HepG2 (cell line): ENCODE data around the gene WIPF3. TPM values are rescaled to one million over a fixed set of nuclear protein-coding genes. Genes with fewer than 3 reads are reported as not detected.

Experiments used
- ATAC-seq: fragments of 200-7000 bp; cut with Tn5 transposase; 3 replicates; pipeline ENCODE4 v1.9.1; 2020; ENCODE audit warnings: mild to moderate bottlenecking, moderate library complexity
- BruUV-seq: library from RNA; stranded (reverse); fragments of 400-500 nt; replicated peaks from 2 replicates; lab custom pipeline; 2021; lab: Mats Ljungman, UMichigan
- CTCF ChIA-PET: fragments of 300-600 bp; formaldehyde crosslinking; extraction: SDS; loops from one replicate; lab custom pipeline; 2021; ENCODE audit warnings: low total read pairs, inconsistent platforms, low intra/inter-chr PET ratio; lab: Yijun Ruan, JAX
- POLR2A ChIA-PET: fragments of 350-600 bp; sonication (Branson Sonifier 250); formaldehyde crosslinking; loops from one replicate; lab custom pipeline; 2020; ENCODE audit warnings: antibody characterized with exemption, inconsistent platforms; lab: Yijun Ruan, JAX
- DNase-seq: peaks from one replicate; pipeline ENCODE4 v3.0.0-alpha.2; 2015; ENCODE audit warnings: low spot score
- FAIRE-seq: peaks from 3 replicates; lab custom pipeline; 2011; peaks lifted over from hg19 to GRCh38; lab: Jason Lieb, UNC
- H2AFZ ChIP-seq: one replicate; pipeline ENCODE4 v1.6.1; 2011; ENCODE audit warnings: low read length, inconsistent platforms
- H3K27ac ChIP-seq: fragments of 300-600 bp; 3 replicates; pipeline ENCODE4 v1.8.0; 2011; ENCODE audit warnings: mixed run types, mild to moderate bottlenecking, mixed read lengths, low read length, inconsistent platforms; ENCODE audit not compliant: insufficient read depth; ENCODE audit errors: extremely low read length
- H3K27me3 ChIP-seq, 2 experiments: fragments of 200-600 bp in 1 of 2; 2 replicates in 1 of 2; 3 replicates in 1 of 2; pipeline versions ENCODE4 v1.6.0 to v1.8.0; 2011; ENCODE audit warnings: low read length in 2 of 2, mild to moderate bottlenecking in 2 of 2, moderate library complexity in 2 of 2, inconsistent platforms in 1 of 2; ENCODE audit not compliant: insufficient read depth in 2 of 2, control insufficient read depth in 1 of 2
- H3K36me3 ChIP-seq, 2 experiments: fragments of 200-600 bp in 1 of 2; replicated peaks in 1 of 2; 2 replicates in 1 of 2; 3 replicates in 1 of 2; pipeline versions ENCODE4 v1.5.1 to v1.8.0; 2011; ENCODE audit warnings: low read length in 2 of 2, inconsistent platforms in 1 of 2; ENCODE audit not compliant: insufficient read depth in 2 of 2, control insufficient read depth in 1 of 2
- H3K4me1 ChIP-seq: 2 replicates; pipeline ENCODE4 v1.5.1; 2012; ENCODE audit warnings: low read length, inconsistent platforms; ENCODE audit not compliant: insufficient read depth
- H3K4me2 ChIP-seq: 2 replicates; pipeline ENCODE4 v1.6.0; 2011; ENCODE audit warnings: low read depth, low read length, inconsistent platforms
- H3K4me3 ChIP-seq, 3 experiments: fragments of 200-600 bp in 1 of 3; sonication (generic), shearing (Covaris generic) in 1 of 3; replicated peaks in 1 of 3; 2 replicates each; pipeline ENCODE4 v1.5.1; 2011 to 2016; ENCODE audit warnings: low read length in 3 of 3, inconsistent platforms in 2 of 3, low read depth in 2 of 3, mild to moderate bottlenecking in 2 of 3, control low read depth in 1 of 3, mixed read lengths in 1 of 3; ENCODE audit not compliant: insufficient read depth in 1 of 3
- H3K79me2 ChIP-seq: one replicate; pipeline ENCODE4 v1.6.1; 2011; ENCODE audit warnings: low read length, inconsistent platforms; ENCODE audit not compliant: insufficient read depth
- H3K9ac ChIP-seq: 2 replicates; pipeline ENCODE4 v1.6.0; 2011; ENCODE audit warnings: mild to moderate bottlenecking, low read depth, low read length, inconsistent platforms; ENCODE audit not compliant: insufficient read depth
- H3K9me3 ChIP-seq: 2 replicates; pipeline ENCODE4 v1.5.1; 2012; ENCODE audit warnings: mild to moderate bottlenecking, low read length
- H4K20me1 ChIP-seq: 2 replicates; pipeline ENCODE4 v1.6.0; 2011; ENCODE audit warnings: inconsistent platforms, mild to moderate bottlenecking, low read length, moderate library complexity; ENCODE audit not compliant: insufficient read depth
- AGO1 ChIP-seq: fragments of 200-400 bp; formaldehyde crosslinking; IDR thresholded peaks from 2 replicates; pipeline ENCODE4 v1.6.1; 2017; ENCODE audit warnings: mild to moderate bottlenecking, low read depth, low read length, moderate library complexity; ENCODE audit not compliant: poor library complexity, severe bottlenecking
- CREB1 ChIP-seq, 2 experiments: fragments of 450-650 bp in 1 of 2; IDR thresholded peaks; 2 replicates each; pipeline ENCODE4 v1.6.1; 2016 to 2017; ENCODE audit warnings: control low read depth in 1 of 2, mild to moderate bottlenecking in 1 of 2, missing compliant biosample characterization in 1 of 2, missing genetic modification characterization in 1 of 2
- EZH2 ChIP-seq: conservative IDR thresholded peaks from 2 replicates; pipeline ENCODE4 v1.6.1; 2012; ENCODE audit warnings: mild to moderate bottlenecking, low read depth, low read length, moderate library complexity
- KDM1A ChIP-seq: IDR thresholded peaks from 2 replicates; pipeline ENCODE4 v1.6.1; 2016; ENCODE audit warnings: missing compliant biosample characterization
- KLF13 ChIP-seq: sonication (generic); formaldehyde crosslinking; IDR thresholded peaks from 2 replicates; pipeline ENCODE4 v1.4.0; 2020; ENCODE audit warnings: mild to moderate bottlenecking, missing genetic modification reagents
- SP5 ChIP-seq: IDR thresholded peaks from 2 replicates; pipeline ENCODE4 v1.6.1; 2016; ENCODE audit warnings: low read depth, borderline replicate concordance
- ZMAT5 ChIP-seq: sonication (generic); formaldehyde crosslinking; IDR thresholded peaks from 2 replicates; pipeline ENCODE4 v1.5.0; 2020; ENCODE audit warnings: mild to moderate bottlenecking, low read depth, missing genetic modification reagents, borderline replicate concordance
- ZMYM2 ChIP-seq: sonication (generic); formaldehyde crosslinking; IDR thresholded peaks from 2 replicates; pipeline ENCODE4 v1.8.0; 2022; ENCODE audit warnings: mild to moderate bottlenecking, missing genetic modification reagents
- ZNF121 ChIP-seq: sonication (generic); formaldehyde crosslinking; IDR thresholded peaks from 2 replicates; pipeline ENCODE4 v1.5.0; 2020; ENCODE audit warnings: mild to moderate bottlenecking, missing genetic modification reagents
- ZNF660 ChIP-seq: sonication (generic); formaldehyde crosslinking; IDR thresholded peaks from 2 replicates; pipeline ENCODE4 v1.5.1; 2020; ENCODE audit warnings: mild to moderate bottlenecking, low read depth, missing genetic modification reagents, borderline replicate concordance
- ZSCAN5A ChIP-seq: sonication (generic); formaldehyde crosslinking; IDR thresholded peaks from 2 replicates; pipeline ENCODE4 v1.8.0; 2022; ENCODE audit warnings: mild to moderate bottlenecking, missing genetic modification reagents, borderline replicate concordance
- WGBS: methylation state at CpG from one replicate; pipeline ENCODE4 v1.1.6; 2017; ENCODE audit warnings: low lambda C conversion rate; 5-methylcytosine and 5-hydroxymethylcytosine counted together
- in situ Hi-C: cut with HindIII; loops from 2 replicates; pipeline ENCODE4 v1.10.0; 2017; ENCODE audit warnings: low pct_unique_long_range_greater_than_20kb; ENCODE audit not compliant: extremely low pct_ligation_motif_present
- intact Hi-C: fragments of 100-400 bp; cut with micrococcal nuclease; formaldehyde crosslinking; loops from one replicate; pipeline ENCODE4 v1.10.0; 2022; ENCODE audit not compliant: unreplicated experiment
- polyA plus RNA-seq, 8 experiments: library from polyadenylated mRNA; depleted of rRNA in 3 of 8; stranded (reverse) in 7 of 8; unstranded in 1 of 8; fragments of >200 nt; fragmentation: Illumina TruSeq in 4 of 8; extraction: Trizol in 4 of 8; gene quantifications; 2 replicates each; pipeline versions ENCODE4 v1.2.1 to v1.2.3, GENCODE V29; 2011 to 2016; ENCODE audit warnings: low read depth in 4 of 8, missing spikeins in 1 of 8, mixed read lengths in 1 of 8; ENCODE audit not compliant: insufficient read depth in 1 of 8
- total RNA-seq, 5 experiments: library from RNA; depleted of rRNA; stranded (reverse); fragments of >200 nt; fragmentation: Illumina TruSeq; extraction: Trizol; gene quantifications; 2 replicates each; pipeline ENCODE4 v1.2.3, GENCODE V29; 2016; ENCODE audit warnings: low read depth in 1 of 5
- TF ChIP-seq, protein P1 (sequence below): sonication (generic); formaldehyde crosslinking; IDR thresholded peaks from 2 replicates; pipeline ENCODE4 v1.4.0; 2020; ENCODE audit warnings: mild to moderate bottlenecking, missing genetic modification reagents
- TF ChIP-seq, protein P2 (sequence below): IDR thresholded peaks from 2 replicates; pipeline ENCODE4 v1.6.1; 2016; ENCODE audit warnings: low read depth, control low read depth
- TF ChIP-seq, protein P3 (sequence below): sonication (generic); formaldehyde crosslinking; IDR thresholded peaks from 2 replicates; pipeline ENCODE4 v1.4.0; 2020; ENCODE audit warnings: mild to moderate bottlenecking, missing genetic modification reagents

The WIPF3 gene
- total and polyA plus RNA-seq, 2 of the 13 experiments (the other 11 are each of a cell fraction or from before 2014, with no cell fraction given), result 0.03 TPM; not detected in 1

DNA sequence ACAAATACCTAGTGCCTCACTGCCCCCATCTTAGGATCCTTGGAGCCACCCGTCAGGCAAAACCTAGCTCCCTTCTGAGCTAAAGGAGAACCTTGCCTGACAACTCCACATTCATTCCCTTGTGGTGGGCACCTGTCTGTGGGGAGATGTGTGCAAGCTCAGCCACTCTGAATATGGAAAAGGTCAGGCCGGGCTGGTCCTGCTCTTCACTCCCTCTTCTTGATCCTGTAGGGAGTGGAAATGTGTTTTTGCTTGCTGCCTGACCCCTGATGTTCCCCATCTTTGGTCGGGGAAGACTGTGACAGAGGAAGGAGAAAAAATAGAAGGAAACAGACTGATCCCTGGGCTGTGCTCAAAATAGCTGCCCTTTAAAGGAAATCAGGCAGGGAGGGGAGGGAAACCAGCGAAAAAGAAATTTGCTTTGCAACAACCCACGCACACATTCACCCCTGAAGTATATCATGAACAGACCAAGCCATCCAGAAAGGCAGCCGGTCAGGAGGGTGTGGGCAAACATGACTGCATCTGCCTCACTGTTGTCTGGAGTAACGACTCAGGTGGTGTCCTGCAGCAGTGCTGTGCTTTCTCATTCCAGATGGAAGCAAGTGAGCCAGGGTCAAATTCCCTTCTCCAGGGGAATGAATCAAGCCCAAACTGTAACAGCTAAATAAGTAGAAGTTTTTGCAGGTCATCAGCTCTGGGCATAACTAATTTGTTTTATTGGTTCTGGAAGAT, 109.3 kb downstream of the WIPF3 start:
- intact Hi-C loops, result no loop called here
- H4K20me1 ChIP-seq, result no peaks in the 10 kb centered on the region
- H3K27me3 ChIP-seq, result no peaks in the 10 kb centered on the region
- H3K9me3 ChIP-seq, result no peaks in the 10 kb centered on the region
- ChIA-PET POLR2A (no interaction called here), CTCF (no interaction called here)
- 80% methylated on average over 6 of the region's 7 CpGs for WGBS
- no peak overlapping the region for H2AFZ ChIP-seq
- in situ Hi-C loops, result no loop called here
- no peaks in the 10 kb centered on the region for H3K4me1 ChIP-seq
- H3K4me2 ChIP-seq, result no peak overlapping the region
- H3K79me2 ChIP-seq, result no peaks in the 10 kb centered on the region
- peak; percentile 56 for ATAC-seq
- H3K9ac ChIP-seq, result no peak overlapping the region
- DNase-seq, result no peak
- no peak for TF ChIP-seq KLF13 (CRISPR knock-in tag)
- TF ChIP-seq ZNF660, result no peak
- TF ChIP-seq, protein P1, sequence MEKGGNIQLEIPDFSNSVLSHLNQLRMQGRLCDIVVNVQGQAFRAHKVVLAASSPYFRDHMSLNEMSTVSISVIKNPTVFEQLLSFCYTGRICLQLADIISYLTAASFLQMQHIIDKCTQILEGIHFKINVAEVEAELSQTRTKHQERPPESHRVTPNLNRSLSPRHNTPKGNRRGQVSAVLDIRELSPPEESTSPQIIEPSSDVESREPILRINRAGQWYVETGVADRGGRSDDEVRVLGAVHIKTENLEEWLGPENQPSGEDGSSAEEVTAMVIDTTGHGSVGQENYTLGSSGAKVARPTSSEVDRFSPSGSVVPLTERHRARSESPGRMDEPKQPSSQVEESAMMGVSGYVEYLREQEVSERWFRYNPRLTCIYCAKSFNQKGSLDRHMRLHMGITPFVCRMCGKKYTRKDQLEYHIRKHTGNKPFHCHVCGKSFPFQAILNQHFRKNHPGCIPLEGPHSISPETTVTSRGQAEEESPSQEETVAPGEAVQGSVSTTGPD (CRISPR knock-in tag), result no peak
- TF ChIP-seq SP5, result no peak
- no peak for TF ChIP-seq EZH2
- no peak for TF ChIP-seq AGO1
- no peak for TF ChIP-seq KDM1A (CRISPR knock-in tag)
- TF ChIP-seq, protein P2, sequence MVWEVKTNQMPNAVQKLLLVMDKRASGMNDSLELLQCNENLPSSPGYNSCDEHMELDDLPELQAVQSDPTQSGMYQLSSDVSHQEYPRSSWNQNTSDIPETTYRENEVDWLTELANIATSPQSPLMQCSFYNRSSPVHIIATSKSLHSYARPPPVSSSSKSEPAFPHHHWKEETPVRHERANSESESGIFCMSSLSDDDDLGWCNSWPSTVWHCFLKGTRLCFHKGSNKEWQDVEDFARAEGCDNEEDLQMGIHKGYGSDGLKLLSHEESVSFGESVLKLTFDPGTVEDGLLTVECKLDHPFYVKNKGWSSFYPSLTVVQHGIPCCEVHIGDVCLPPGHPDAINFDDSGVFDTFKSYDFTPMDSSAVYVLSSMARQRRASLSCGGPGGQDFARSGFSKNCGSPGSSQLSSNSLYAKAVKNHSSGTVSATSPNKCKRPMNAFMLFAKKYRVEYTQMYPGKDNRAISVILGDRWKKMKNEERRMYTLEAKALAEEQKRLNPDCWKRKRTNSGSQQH (CRISPR knock-in tag), result no peak
- no peak for TF ChIP-seq ZNF121 (CRISPR knock-in tag)
- no peak for TF ChIP-seq ZSCAN5A (CRISPR knock-in tag)
- TF ChIP-seq, protein P3, sequence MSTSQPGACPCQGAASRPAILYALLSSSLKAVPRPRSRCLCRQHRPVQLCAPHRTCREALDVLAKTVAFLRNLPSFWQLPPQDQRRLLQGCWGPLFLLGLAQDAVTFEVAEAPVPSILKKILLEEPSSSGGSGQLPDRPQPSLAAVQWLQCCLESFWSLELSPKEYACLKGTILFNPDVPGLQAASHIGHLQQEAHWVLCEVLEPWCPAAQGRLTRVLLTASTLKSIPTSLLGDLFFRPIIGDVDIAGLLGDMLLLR (CRISPR knock-in tag), result no peak
- no peak for TF ChIP-seq ZMAT5 (CRISPR knock-in tag)
- no peak for TF ChIP-seq ZMYM2
- no peak for TF ChIP-seq CREB1 (IDR thresholded peaks at IDR 0.05)
- no peak for TF ChIP-seq CREB1 (CRISPR knock-in tag; IDR thresholded peaks at IDR 0.05)
- H3K36me3 ChIP-seq, result peaks cover 6 to 9% of the 10 kb centered on the region in 2 experiments
- no peak for FAIRE-seq
- H3K4me3 ChIP-seq, result no peak overlapping the region
- BruUV-seq, result no TSS peak
- no peak overlapping the region for H3K27ac ChIP-seq
